NCI-H2029 treated with DMSO at 0.1 percent for 48 hours (cell line): ENCODE measurements around the gene ADAT2.
"Not testable (repeated sequence)": the region's sequence is repeated elsewhere in the genome, so short reads cannot be mapped to it uniquely, and the experiment has no call there.

Experiments used
- DNase-seq: peaks from one replicate; lab custom pipeline; 2025; lab: John Stamatoyannopoulos, UW

ADAT2 gene

GRCh38 chr6:143450453-143451371 is at the start of gene ADAT2, which contains the start of gene PEX3:
ADAT2 (minus strand) TSS chr6:143450695; CDS start chr6:143450658, 37 bp downstream.
PEX3 (plus strand) TSS chr6:143450805; CDS start chr6:143451043, 238 bp downstream.
- peak; percentile 45 for DNase-seq

- no peak for DNase-seq
Observed at GRCh38 chr6:143498428-143498827, 47.9 kb upstream of the ADAT2 start.

- no peak for DNase-seq
Observed at GRCh38 chr6:143496974-143497373, 46.5 kb upstream of the ADAT2 start.

GRCh38 chr6:143490775-143491174 is 40.3 kb upstream of the ADAT2 start:
- DNase-seq: no peak

GRCh38 chr6:143490244-143490643 is 39.7 kb upstream of the ADAT2 start:
- no peak for DNase-seq

- no peak for DNase-seq
Observed at GRCh38 chr6:143486752-143487151, 36.3 kb upstream of the ADAT2 start.

GRCh38 chr6:143485967-143486366 is 35.5 kb upstream of the ADAT2 start:
- DNase-seq: no peak

- no peak for DNase-seq
Observed at GRCh38 chr6:143482593-143482992, 32.1 kb upstream of the ADAT2 start.

GRCh38 chr6:143478479-143479062 is 28.1 kb upstream of the ADAT2 start:
- DNase-seq: no peak

- no peak for DNase-seq
Observed at GRCh38 chr6:143476545-143476944, 26.1 kb upstream of the ADAT2 start.

- no peak for DNase-seq
Observed at GRCh38 chr6:143471822-143472221, 21.3 kb upstream of the ADAT2 start.

- not testable (repeated sequence) for DNase-seq
Observed at GRCh38 chr6:143468823-143469222, 18.3 kb upstream of the ADAT2 start.

GRCh38 chr6:143468026-143468425 is 17.5 kb upstream of the ADAT2 start:
- no peak for DNase-seq

GRCh38 chr6:143465546-143465945 is 15.1 kb upstream of the ADAT2 start:
- no peak for DNase-seq

GRCh38 chr6:143457563-143458359 is 7.3 kb upstream of the ADAT2 start:
- no peak for DNase-seq

- no peak for DNase-seq
Observed at GRCh38 chr6:143451531-143451930, 1.0 kb upstream of the ADAT2 start.

- no peak for DNase-seq
Observed at GRCh38 chr6:143449714-143450452, 612 bp downstream of the ADAT2 start.

GRCh38 chr6:143449082-143449713 is 1.3 kb downstream of the ADAT2 start:
- no peak for DNase-seq

- DNase-seq: not testable (repeated sequence)
Observed at GRCh38 chr6:143447865-143448264, 2.6 kb downstream of the ADAT2 start.

GRCh38 chr6:143443096-143443495 is 7.4 kb downstream of the ADAT2 start:
- no peak for DNase-seq
